ENCODE data around the gene ARL8A.

The ARL8A gene

GRCh38 chr1:202155478-202156021 lies 11.0 kb upstream of the ARL8A start:
- TF ChIP-seq CTCF (conservative IDR thresholded peaks at IDR 0.05; ENCODE audit: control insufficient read depth, insufficient read depth, low read depth, low read length): no peak
- H3K4me3 ChIP-seq (ENCODE audit: control insufficient read depth, low read depth, low read length): no peak overlapping the region
- DNase-seq (ENCODE audit: low read depth): peak; percentile 28

- peak; percentile 72 for DNase-seq (ENCODE audit: low read depth)
- peak; percentile 61 for TF ChIP-seq CTCF (conservative IDR thresholded peaks at IDR 0.05; ENCODE audit: control insufficient read depth, insufficient read depth, low read depth, low read length)
- no peak overlapping the region for H3K4me3 ChIP-seq (ENCODE audit: control insufficient read depth, low read depth, low read length)
Observed at GRCh38 chr1:202154766-202155477, 10.4 kb upstream of the ARL8A start.

- no peak overlapping the region for H3K4me3 ChIP-seq (ENCODE audit: control insufficient read depth, low read depth, low read length)
- DNase-seq (ENCODE audit: low read depth): no peak
- TF ChIP-seq CTCF (conservative IDR thresholded peaks at IDR 0.05; ENCODE audit: control insufficient read depth, insufficient read depth, low read depth, low read length): no peak
Observed at GRCh38 chr1:202154148-202154765, 9.7 kb upstream of the ARL8A start.

- no peak for TF ChIP-seq CTCF (conservative IDR thresholded peaks at IDR 0.05; ENCODE audit: control insufficient read depth, insufficient read depth, low read depth, low read length)
- no peak overlapping the region for H3K4me3 ChIP-seq (ENCODE audit: control insufficient read depth, low read depth, low read length)
- no peak for DNase-seq (ENCODE audit: low read depth)
Observed at GRCh38 chr1:202153284-202153683, 8.7 kb upstream of the ARL8A start.

GRCh38 chr1:202152399-202152798 lies 7.9 kb upstream of the ARL8A start:
- no peak for TF ChIP-seq CTCF (conservative IDR thresholded peaks at IDR 0.05; ENCODE audit: control insufficient read depth, insufficient read depth, low read depth, low read length)
- H3K4me3 ChIP-seq (ENCODE audit: control insufficient read depth, low read depth, low read length): no peak overlapping the region
- DNase-seq (ENCODE audit: low read depth): no peak

- no peak for TF ChIP-seq CTCF (conservative IDR thresholded peaks at IDR 0.05; ENCODE audit: control insufficient read depth, insufficient read depth, low read depth, low read length)
- no peak overlapping the region for H3K4me3 ChIP-seq (ENCODE audit: control insufficient read depth, low read depth, low read length)
- no peak for DNase-seq (ENCODE audit: low read depth)
Observed at GRCh38 chr1:202151045-202151444, 6.5 kb upstream of the ARL8A start.
